ENCODE results near the gene CTBP2.
A peak's percentile ranks its signal among the peaks of the same experiment; 100 is the strongest.

Gene CTBP2

GRCh38 chr10:124943301-124944092 lies 216.9 kb downstream of the CTBP2 start:
- in situ Hi-C loops (cut with HindIII; ENCODE audit: low sequenced_read_pairs) = no loop called here
- H3K4me3 ChIP-seq (ENCODE audit: low read depth, low read length) = no peak overlapping the region
- peak; percentile 69 for DNase-seq (ENCODE audit: low read depth, low spot score)
- TF ChIP-seq CTCF (IDR thresholded peaks at IDR 0.05; ENCODE audit: low read depth, low read length) = no peak

DNA sequence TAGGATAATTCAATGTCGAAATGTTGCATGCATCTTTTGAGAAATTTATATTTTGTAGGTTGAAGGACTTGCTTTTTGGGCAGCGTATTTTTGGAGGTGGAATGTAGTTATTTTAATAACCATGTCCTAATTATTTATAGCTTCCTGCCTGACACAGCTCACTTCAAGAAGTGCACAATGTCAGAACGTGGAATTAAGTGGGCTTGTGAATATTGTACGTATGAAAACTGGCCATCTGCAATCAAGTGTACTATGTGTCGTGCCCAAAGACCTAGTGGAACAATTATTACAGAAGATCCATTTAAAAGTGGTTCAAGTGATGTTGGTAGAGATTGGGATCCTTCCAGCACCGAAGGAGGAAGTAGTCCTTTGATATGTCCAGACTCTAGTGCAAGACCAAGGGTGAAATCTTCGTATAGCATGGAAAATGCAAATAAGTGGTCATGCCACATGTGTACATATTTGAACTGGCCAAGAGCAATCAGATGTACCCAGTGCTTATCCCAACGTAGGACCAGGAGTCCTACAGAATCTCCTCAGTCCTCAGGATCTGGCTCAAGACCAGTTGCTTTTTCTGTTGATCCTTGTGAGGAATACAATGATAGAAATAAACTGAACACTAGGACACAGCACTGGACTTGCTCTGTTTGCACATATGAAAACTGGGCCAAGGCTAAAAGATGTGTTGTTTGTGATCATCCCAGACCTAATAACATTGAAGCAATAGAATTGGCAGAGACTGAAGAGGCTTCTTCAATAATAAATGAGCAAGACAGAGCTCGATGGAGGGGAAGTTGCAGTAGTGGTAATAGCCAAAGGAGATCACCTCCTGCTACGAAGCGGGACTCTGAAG lies 217.8 kb downstream of the CTBP2 start:
- DNase-seq (ENCODE audit: low read depth, low spot score) = no peak
- no peak overlapping the region for H3K4me3 ChIP-seq (ENCODE audit: low read depth, low read length)
- in situ Hi-C loops (cut with HindIII; ENCODE audit: low sequenced_read_pairs) = no loop called here
- TF ChIP-seq CTCF (IDR thresholded peaks at IDR 0.05; ENCODE audit: low read depth, low read length) = no peak

GRCh38 chr10:124941823-124942222 lies 218.5 kb downstream of the CTBP2 start, which contains the start of gene ZRANB1:
Gene ZRANB1 (plus strand): TSS chr10:124942123. CDS start chr10:124942494, 371 bp downstream.
- no peak for DNase-seq (ENCODE audit: low read depth, low spot score)
- no peak for TF ChIP-seq CTCF (IDR thresholded peaks at IDR 0.05; ENCODE audit: low read depth, low read length)
- in situ Hi-C loops (cut with HindIII; ENCODE audit: low sequenced_read_pairs) = no loop called here
- no peak within 1 kb of the TSS for H3K4me3 ChIP-seq (ENCODE audit: low read depth, low read length)

- in situ Hi-C loops (cut with HindIII; ENCODE audit: low sequenced_read_pairs) = no loop called here
- DNase-seq (ENCODE audit: low read depth, low spot score) = no peak
- H3K4me3 ChIP-seq (ENCODE audit: low read depth, low read length) = no peak overlapping the region
- TF ChIP-seq CTCF (IDR thresholded peaks at IDR 0.05; ENCODE audit: low read depth, low read length) = no peak
These were observed 221.1 kb downstream of the CTBP2 start for GRCh38 chr10:124939290-124939689.

DNA sequence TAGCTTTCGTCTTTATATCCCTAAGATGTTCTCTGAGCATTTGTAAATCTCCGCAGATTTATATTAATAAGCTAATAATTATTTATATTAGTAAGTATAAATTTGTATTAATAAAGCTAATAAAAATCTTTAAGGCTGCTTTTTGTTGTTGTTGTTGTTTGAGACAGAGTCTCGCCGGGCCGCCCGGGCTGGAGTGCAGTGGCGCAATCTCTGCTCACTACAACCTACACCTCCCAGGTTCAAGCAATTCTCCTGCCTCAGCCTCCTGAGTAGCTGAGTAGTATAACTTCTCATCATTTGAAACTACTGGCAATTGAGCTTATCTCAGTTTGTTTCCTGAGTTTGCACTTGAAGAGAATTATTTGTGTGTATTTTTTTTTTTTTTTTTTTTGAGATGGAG lies 223.6 kb downstream of the CTBP2 start:
- no peak overlapping the region for H3K4me3 ChIP-seq (ENCODE audit: low read depth, low read length)
- in situ Hi-C loops (cut with HindIII; ENCODE audit: low sequenced_read_pairs) = no loop called here
- no peak for TF ChIP-seq CTCF (IDR thresholded peaks at IDR 0.05; ENCODE audit: low read depth, low read length)
- no peak for DNase-seq (ENCODE audit: low read depth, low spot score)

DNA sequence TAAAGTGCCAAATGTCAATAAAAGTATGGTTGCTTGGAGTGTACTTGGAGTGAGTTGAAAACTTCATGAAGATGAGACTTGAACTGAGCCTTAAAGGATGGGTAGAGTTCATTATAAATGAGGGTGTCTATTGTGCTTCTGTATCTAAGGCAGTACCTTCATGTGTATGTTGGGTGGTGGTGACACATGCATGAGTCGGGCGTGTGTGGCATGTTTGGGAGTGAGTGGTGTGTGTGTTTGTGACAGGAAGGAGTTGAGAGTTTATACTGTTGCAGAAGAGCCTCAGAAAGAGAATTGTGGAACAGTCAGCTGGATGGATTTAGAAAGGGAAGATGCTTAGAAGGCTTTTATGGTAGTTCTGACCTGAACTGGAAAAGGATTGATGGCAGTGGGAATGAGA lies 224.4 kb downstream of the CTBP2 start:
- no peak for DNase-seq (ENCODE audit: low read depth, low spot score)
- in situ Hi-C loops (cut with HindIII; ENCODE audit: low sequenced_read_pairs) = no loop called here
- no peak overlapping the region for H3K4me3 ChIP-seq (ENCODE audit: low read depth, low read length)
- no peak for TF ChIP-seq CTCF (IDR thresholded peaks at IDR 0.05; ENCODE audit: low read depth, low read length)
